Hepatocyte (in vitro differentiated cells): ENCODE data around the gene ADGRL1.

ENCODE experiments used
- EZH2 ChIP-seq: fragments of 200-600 bp; sonication (generic); IDR thresholded peaks from 2 replicates; pipeline ENCODE4 v1.6.1; 2016; ENCODE audit warnings: antibody characterized with exemption, mild to moderate bottlenecking, borderline replicate concordance
- EZH2phosphoT487 ChIP-seq: fragments of 200-600 bp; sonication (generic); IDR thresholded peaks from one replicate; pipeline ENCODE4 v1.6.1; 2018; ENCODE audit warnings: antibody characterized with exemption, mild to moderate bottlenecking, low read depth, moderate library complexity; ENCODE audit not compliant: unreplicated experiment, severe bottlenecking
- TF ChIP-seq, protein P1 (sequence below): fragments of 200-600 bp; sonication (generic); IDR thresholded peaks from 2 replicates; pipeline ENCODE4 v1.5.1; 2016; ENCODE audit warnings: antibody characterized with exemption, mild to moderate bottlenecking; ENCODE audit not compliant: poor library complexity

- TF ChIP-seq, protein P1, sequence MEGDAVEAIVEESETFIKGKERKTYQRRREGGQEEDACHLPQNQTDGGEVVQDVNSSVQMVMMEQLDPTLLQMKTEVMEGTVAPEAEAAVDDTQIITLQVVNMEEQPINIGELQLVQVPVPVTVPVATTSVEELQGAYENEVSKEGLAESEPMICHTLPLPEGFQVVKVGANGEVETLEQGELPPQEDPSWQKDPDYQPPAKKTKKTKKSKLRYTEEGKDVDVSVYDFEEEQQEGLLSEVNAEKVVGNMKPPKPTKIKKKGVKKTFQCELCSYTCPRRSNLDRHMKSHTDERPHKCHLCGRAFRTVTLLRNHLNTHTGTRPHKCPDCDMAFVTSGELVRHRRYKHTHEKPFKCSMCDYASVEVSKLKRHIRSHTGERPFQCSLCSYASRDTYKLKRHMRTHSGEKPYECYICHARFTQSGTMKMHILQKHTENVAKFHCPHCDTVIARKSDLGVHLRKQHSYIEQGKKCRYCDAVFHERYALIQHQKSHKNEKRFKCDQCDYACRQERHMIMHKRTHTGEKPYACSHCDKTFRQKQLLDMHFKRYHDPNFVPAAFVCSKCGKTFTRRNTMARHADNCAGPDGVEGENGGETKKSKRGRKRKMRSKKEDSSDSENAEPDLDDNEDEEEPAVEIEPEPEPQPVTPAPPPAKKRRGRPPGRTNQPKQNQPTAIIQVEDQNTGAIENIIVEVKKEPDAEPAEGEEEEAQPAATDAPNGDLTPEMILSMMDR, result no peak
- TF ChIP-seq EZH2 (no peak), EZH2phosphoT487 (no peak)
Measured at GRCh38 chr19:14218620-14219330, 12.8 kb upstream of the ADGRL1 start.
